Tibial artery (tissue), 4 donors: ENCODE measurements around the gene GPR107.

ENCODE experiments used
- DNase-seq, 2 donors: peaks; one replicate each; pipeline ENCODE4 v3.0.0-alpha.2; 2019
- H3K27ac ChIP-seq, 2 donors: fragments of 200-600 bp; sonication (generic) in 1 of 2; 1 replicate in 1 of 2; 2 replicates in 1 of 2; pipeline ENCODE4 v1.5.1; 2018 to 2019; ENCODE audit warnings: mild to moderate bottlenecking in 1 of 2
- H3K27me3 ChIP-seq, 2 donors: fragments of 200-600 bp; sonication (generic) in 1 of 2; one replicate each; pipeline versions ENCODE4 v1.5.1 to v1.6.0; 2016 to 2019
- H3K36me3 ChIP-seq, 3 donors: fragments of 200-600 bp; sonication (generic) in 2 of 3; one replicate each; pipeline ENCODE4 v1.5.1; 2016 to 2019; ENCODE audit warnings: mild to moderate bottlenecking in 2 of 3
- H3K4me1 ChIP-seq, 4 donors: fragments of 200-600 bp; sonication (generic) in 2 of 4; 1 replicate in 3 of 4; 2 replicates in 1 of 4; pipeline ENCODE4 v1.5.1; 2016 to 2019
- H3K4me3 ChIP-seq, 2 donors: fragments of 200-600 bp; sonication (generic) in 1 of 2; 1 replicate in 1 of 2; 2 replicates in 1 of 2; pipeline ENCODE4 v1.5.1; 2018 to 2019; ENCODE audit warnings: mild to moderate bottlenecking in 2 of 2
- H3K9me3 ChIP-seq, 3 donors: fragments of 200-600 bp; sonication (generic) in 1 of 3; one replicate each; pipeline ENCODE4 v1.5.1; 2016 to 2019
- CTCF ChIP-seq, 2 experiments: fragments of 200-600 bp in 1 of 2; fragments of 450-650 bp in 1 of 2; IDR thresholded peaks; one replicate each; pipeline ENCODE4 v1.5.1; 2017 to 2019; ENCODE audit warnings: antibody characterized with exemption in 2 of 2, mild to moderate bottlenecking in 1 of 2, moderate library complexity in 1 of 2
- intact Hi-C: fragments of 100-400 bp; cut with DNase I; formaldehyde crosslinking; loops from one replicate; pipeline ENCODE4 v1.15.0; 2023; ENCODE audit warnings: low total_unique reads

GPR107 gene

GRCh38 chr9:130157079-130157478 lies 103.4 kb downstream of the GPR107 start:
- no peaks in the 10 kb centered on the region for H3K27me3 ChIP-seq
- intact Hi-C loops, result loop anchor here (5.0 kb wide), 1 partner anchor 75 kb away; no protein-coding TSS in a partner anchor
- peak overlapping the region in 1 of 2 donors; percentile 4 for H3K27ac ChIP-seq
- no peak for TF ChIP-seq CTCF (IDR thresholded peaks at IDR 0.05)
- H3K36me3 ChIP-seq, result no peaks in the 10 kb centered on the region
- DNase-seq, result no peak
- peaks cover 0 to 9% (median 2%) of the 10 kb centered on the region in 4 donors for H3K4me1 ChIP-seq
- H3K4me3 ChIP-seq, result no peak overlapping the region
- H3K9me3 ChIP-seq, result no peaks in the 10 kb centered on the region

GRCh38 chr9:130158001-130158400 lies 104.3 kb downstream of the GPR107 start:
- TF ChIP-seq CTCF (IDR thresholded peaks at IDR 0.05), result no peak
- Histone ChIP-seq H3K4me3 (no peak overlapping the region), H3K9me3 (no peaks in the 10 kb centered on the region), H3K36me3 (no peaks in the 10 kb centered on the region), H3K27ac (no peak overlapping the region), H3K4me1 (peaks cover 0 to 9% (median 2%) of the 10 kb centered on the region in 4 donors), H3K27me3 (no peaks in the 10 kb centered on the region)
- no peak for DNase-seq
- intact Hi-C loops, result loop anchor here (5.0 kb wide), 1 partner anchor 74 kb away; no protein-coding TSS in a partner anchor

- DNase-seq, result no peak
- Histone ChIP-seq H3K4me3 (no peak overlapping the region), H3K36me3 (no peaks in the 10 kb centered on the region), H3K4me1 (peaks cover 0 to 9% (median 2%) of the 10 kb centered on the region in 4 donors), H3K27me3 (no peaks in the 10 kb centered on the region), H3K27ac (no peak overlapping the region), H3K9me3 (no peaks in the 10 kb centered on the region)
- no peak for TF ChIP-seq CTCF (IDR thresholded peaks at IDR 0.05)
- intact Hi-C loops, result loop anchor here (5.0 kb wide), 1 partner anchor 73 kb away; no protein-coding TSS in a partner anchor
These were observed 105.4 kb downstream of the GPR107 start for GRCh38 chr9:130159057-130159456.

GRCh38 chr9:130159915-130160670 lies 106.4 kb downstream of the GPR107 start:
- no peaks in the 10 kb centered on the region for H3K27me3 ChIP-seq
- no peak for DNase-seq
- peaks cover 0 to 9% (median 2%) of the 10 kb centered on the region in 4 donors for H3K4me1 ChIP-seq
- no peak overlapping the region for H3K27ac ChIP-seq
- no peak overlapping the region for H3K4me3 ChIP-seq
- no peaks in the 10 kb centered on the region for H3K36me3 ChIP-seq
- no peaks in the 10 kb centered on the region for H3K9me3 ChIP-seq
- intact Hi-C loops, result loop anchor here (5.0 kb wide), 1 partner anchor 72 kb away; no protein-coding TSS in a partner anchor
- TF ChIP-seq CTCF (IDR thresholded peaks at IDR 0.05), result no peak

- no peak for TF ChIP-seq CTCF (IDR thresholded peaks at IDR 0.05)
- Histone ChIP-seq H3K4me3 (no peak overlapping the region), H3K36me3 (no peaks in the 10 kb centered on the region), H3K9me3 (no peaks in the 10 kb centered on the region), H3K4me1 (peaks cover 0 to 9% (median 2%) of the 10 kb centered on the region in 4 donors), H3K27me3 (no peaks in the 10 kb centered on the region), H3K27ac (no peak overlapping the region)
- DNase-seq, result no peak
- intact Hi-C loops, result no loop called here
These were observed 107.3 kb downstream of the GPR107 start for GRCh38 chr9:130160862-130161470.
